ENCODE data around the gene ANKRD31. TPM values are rescaled to one million over a fixed set of nuclear protein-coding genes. Genes with fewer than 3 reads are reported as not detected.

ANKRD31 gene
- total RNA-seq, 1 experiment from 2014 or later: 0.30 TPM

DNA sequence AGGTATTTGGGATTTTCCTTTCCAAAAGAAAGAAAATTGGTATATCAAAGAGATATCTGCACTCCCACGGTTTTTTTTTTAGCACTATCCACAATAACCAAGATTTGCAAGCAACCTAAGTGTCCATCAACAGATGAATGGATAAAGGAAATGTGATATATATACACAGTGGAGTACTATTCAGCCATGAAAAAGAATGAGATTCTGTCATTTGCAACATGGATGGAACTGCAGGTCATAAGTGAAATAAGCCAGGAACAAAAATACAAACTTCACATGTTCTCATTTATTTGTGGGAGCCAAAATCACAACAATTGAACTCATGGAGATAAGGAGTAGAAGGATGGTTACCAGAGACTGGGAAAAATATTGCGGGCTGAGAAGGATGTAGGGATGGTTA is 9.8 kb downstream of the ANKRD31 start:
- H3K27me3 ChIP-seq (ENCODE audit: insufficient read depth, low read length): no peaks in the 10 kb centered on the region
- ATAC-seq (no peak), DNase-seq (ENCODE audit: low read depth, low spot score) (no peak)
- H2AFZ ChIP-seq (ENCODE audit: low read depth, low read length, poor library complexity, severe bottlenecking): no peak overlapping the region
- BruUV-seq (replicated peaks): no TSS peak
- H4K20me1 ChIP-seq (ENCODE audit: insufficient read depth): no peaks in the 10 kb centered on the region
- TF ChIP-seq EZH2phosphoT487 (IDR thresholded peaks at IDR 0.05; ENCODE audit: borderline replicate concordance) (no peak), EZH2 (IDR thresholded peaks at IDR 0.05) (no peak), JUND (IDR thresholded peaks at IDR 0.05) (no peak), SIN3A (IDR thresholded peaks at IDR 0.05; ENCODE audit: low read depth) (no peak), ELF1 (IDR thresholded peaks at IDR 0.05; ENCODE audit: borderline replicate concordance, low read depth) (no peak), ZNF274 (IDR thresholded peaks at IDR 0.05; ENCODE audit: low read depth, low read length) (no peak), TCF7L2 (IDR thresholded peaks at IDR 0.05; ENCODE audit: borderline replicate concordance, extremely low read depth, insufficient read depth, insufficient read length) (no peak), SP1 (IDR thresholded peaks at IDR 0.05; ENCODE audit: low read depth) (no peak), YY1 (IDR thresholded peaks at IDR 0.05; ENCODE audit: extremely low read depth, insufficient replicate concordance, low read depth, low read length) (no peak), FOSL1 (IDR thresholded peaks at IDR 0.05; ENCODE audit: low read depth) (no peak)
- TF ChIP-seq, protein P1, sequence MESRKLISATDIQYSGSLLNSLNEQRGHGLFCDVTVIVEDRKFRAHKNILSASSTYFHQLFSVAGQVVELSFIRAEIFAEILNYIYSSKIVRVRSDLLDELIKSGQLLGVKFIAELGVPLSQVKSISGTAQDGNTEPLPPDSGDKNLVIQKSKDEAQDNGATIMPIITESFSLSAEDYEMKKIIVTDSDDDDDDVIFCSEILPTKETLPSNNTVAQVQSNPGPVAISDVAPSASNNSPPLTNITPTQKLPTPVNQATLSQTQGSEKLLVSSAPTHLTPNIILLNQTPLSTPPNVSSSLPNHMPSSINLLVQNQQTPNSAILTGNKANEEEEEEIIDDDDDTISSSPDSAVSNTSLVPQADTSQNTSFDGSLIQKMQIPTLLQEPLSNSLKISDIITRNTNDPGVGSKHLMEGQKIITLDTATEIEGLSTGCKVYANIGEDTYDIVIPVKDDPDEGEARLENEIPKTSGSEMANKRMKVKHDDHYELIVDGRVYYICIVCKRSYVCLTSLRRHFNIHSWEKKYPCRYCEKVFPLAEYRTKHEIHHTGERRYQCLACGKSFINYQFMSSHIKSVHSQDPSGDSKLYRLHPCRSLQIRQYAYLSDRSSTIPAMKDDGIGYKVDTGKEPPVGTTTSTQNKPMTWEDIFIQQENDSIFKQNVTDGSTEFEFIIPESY (IDR thresholded peaks at IDR 0.05; ENCODE audit: extremely low read depth, insufficient replicate concordance, low read length): no peak
- TF ChIP-seq, protein P2, sequence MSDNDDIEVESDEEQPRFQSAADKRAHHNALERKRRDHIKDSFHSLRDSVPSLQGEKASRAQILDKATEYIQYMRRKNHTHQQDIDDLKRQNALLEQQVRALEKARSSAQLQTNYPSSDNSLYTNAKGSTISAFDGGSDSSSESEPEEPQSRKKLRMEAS (IDR thresholded peaks at IDR 0.05): no peak
- H3K9me2 ChIP-seq (ENCODE audit: insufficient read depth): no peaks in the 10 kb centered on the region
- no peaks in the 10 kb centered on the region for H3K36me3 ChIP-seq (ENCODE audit: control insufficient read depth in 1 of 2, insufficient read depth in 2 of 2, low read length in 2 of 2)
- ChIA-PET POLR2A (no interaction called here), RAD21 (ENCODE audit: low non-redundant PET in 1 of 2, low total read pairs in 2 of 2, uncharacterized antibody in 2 of 2, unreplicated experiment in 2 of 2) (no interaction called here), CTCF (interaction anchor here (1.4 kb wide), 1 partner anchor 10 kb away, joined by 3 read pairs; the partner anchor contains the start of gene ANKRD31)
- intact Hi-C loops (cut with micrococcal nuclease): no loop called here
- no peak overlapping the region for H3K27ac ChIP-seq (ENCODE audit: low read depth, low read length)
- H3K4me3 ChIP-seq (replicated peaks in 1 of 2; ENCODE audit: low read depth in 1 of 2, low read length in 2 of 2): no peak overlapping the region
- no peak overlapping the region for H3K9ac ChIP-seq (ENCODE audit: low read length)
- H3K4me1 ChIP-seq (ENCODE audit: control insufficient read depth in 1 of 2, insufficient read depth in 2 of 2, low read length in 2 of 2): no peaks in the 10 kb centered on the region
- H3K4me2 ChIP-seq (ENCODE audit: low read length): no peak overlapping the region
- no peaks in the 10 kb centered on the region for H3K9me3 ChIP-seq (ENCODE audit: control insufficient read depth in 1 of 2, insufficient read depth in 1 of 2, low read depth in 1 of 2, low read length in 2 of 2)
- no peaks in the 10 kb centered on the region for H3K79me2 ChIP-seq (ENCODE audit: insufficient read depth, low read length)

All from HCT116 (cell line).